ENCODE data around the gene IGFBPL1. TPM values are rescaled to one million over a fixed set of nuclear protein-coding genes. Genes with fewer than 3 reads are reported as not detected.

Gene IGFBPL1
- total and polyA plus RNA-seq, 2 of the 13 experiments (the other 11 are each of a cell fraction or from before 2014, with no cell fraction given) = 0.24 TPM; not detected in 1

DNA sequence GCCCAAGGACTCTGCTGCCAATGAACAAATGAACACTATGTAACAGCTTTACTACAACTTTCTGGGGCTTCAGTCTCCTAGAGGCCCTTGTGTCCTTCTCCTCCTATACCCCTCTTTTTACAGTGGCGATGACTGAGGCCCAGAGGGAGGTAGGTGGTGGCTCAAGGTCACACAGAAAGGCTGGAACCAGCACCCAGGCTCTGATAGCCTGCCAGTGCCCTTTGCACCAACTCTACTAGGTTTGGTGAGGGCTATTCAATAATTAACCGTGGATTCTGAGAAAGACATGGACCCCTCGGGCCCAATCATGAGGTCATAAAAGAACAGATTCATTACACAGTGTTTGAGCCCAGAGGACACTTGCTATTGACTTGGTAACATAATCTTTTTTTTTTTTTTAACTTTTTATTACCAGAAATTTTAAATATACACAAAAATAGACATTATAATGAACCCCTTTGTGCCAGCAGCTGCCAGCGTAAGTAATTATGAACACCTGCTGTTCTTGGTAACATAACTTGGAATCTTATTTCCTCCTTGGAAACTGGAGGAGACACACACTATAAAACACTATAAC lies 37.8 kb downstream of the IGFBPL1 start (continued):
- TF ChIP-seq ZFYVE20 (CRISPR knock-in tag; IDR thresholded peaks at IDR 0.05; ENCODE audit: borderline replicate concordance, low read depth) = no peak
- no peak for TF ChIP-seq KDM4B (CRISPR knock-in tag; IDR thresholded peaks at IDR 0.05)
- TF ChIP-seq SP2 (CRISPR knock-in tag; IDR thresholded peaks at IDR 0.05) = no peak
- TF ChIP-seq ZBTB7A (CRISPR knock-in tag; IDR thresholded peaks at IDR 0.05) = no peak
- TF ChIP-seq, protein P1, sequence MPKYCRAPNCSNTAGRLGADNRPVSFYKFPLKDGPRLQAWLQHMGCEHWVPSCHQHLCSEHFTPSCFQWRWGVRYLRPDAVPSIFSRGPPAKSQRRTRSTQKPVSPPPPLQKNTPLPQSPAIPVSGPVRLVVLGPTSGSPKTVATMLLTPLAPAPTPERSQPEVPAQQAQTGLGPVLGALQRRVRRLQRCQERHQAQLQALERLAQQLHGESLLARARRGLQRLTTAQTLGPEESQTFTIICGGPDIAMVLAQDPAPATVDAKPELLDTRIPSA (CRISPR knock-in tag; IDR thresholded peaks at IDR 0.05; ENCODE audit: borderline replicate concordance) = no peak
- TF ChIP-seq MAFK (conservative IDR thresholded peaks at IDR 0.05 in 1 of 2, IDR thresholded peaks at IDR 0.05 in 1 of 2; ENCODE audit: low read length in 2 of 2) = no peak
- peak; percentile 50; the same call in 1 of the 2 replicates for TF ChIP-seq ZBTB7B (CRISPR knock-in tag; IDR thresholded peaks at IDR 0.05)
- no peak for TF ChIP-seq ZNF761 (CRISPR knock-in tag; conservative IDR thresholded peaks at IDR 0.05)
- no peak for TF ChIP-seq CENPT (CRISPR knock-in tag; IDR thresholded peaks at IDR 0.05; ENCODE audit: low read depth)
- no peak for TF ChIP-seq TBP (CRISPR knock-in tag; IDR thresholded peaks at IDR 0.05)
- no peak for TF ChIP-seq ZNF124 (CRISPR knock-in tag; IDR thresholded peaks at IDR 0.05)
- no peak for TF ChIP-seq HMG20B (CRISPR knock-in tag; conservative IDR thresholded peaks at IDR 0.05)
- 0 out of 2 replicates have a peak, but pooled peaks have one; percentile 18 for TF ChIP-seq GZF1 (CRISPR knock-in tag; IDR thresholded peaks at IDR 0.05)
- TF ChIP-seq ZNF776 (CRISPR knock-in tag; IDR thresholded peaks at IDR 0.05) = no peak
- TF ChIP-seq, protein P2, sequence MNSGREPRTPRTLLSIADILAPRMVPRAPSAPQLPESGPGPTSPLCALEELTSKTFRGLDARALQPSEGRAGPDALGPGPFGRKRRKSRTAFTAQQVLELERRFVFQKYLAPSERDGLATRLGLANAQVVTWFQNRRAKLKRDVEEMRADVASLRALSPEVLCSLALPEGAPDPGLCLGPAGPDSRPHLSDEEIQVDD (CRISPR knock-in tag; IDR thresholded peaks at IDR 0.05; ENCODE audit: borderline replicate concordance) = no peak
- no peak for TF ChIP-seq ZNF816 (CRISPR knock-in tag; IDR thresholded peaks at IDR 0.05; ENCODE audit: borderline replicate concordance)
- TF ChIP-seq PHF20 (CRISPR knock-in tag; IDR thresholded peaks at IDR 0.05) = no peak
- TF ChIP-seq, protein P3, sequence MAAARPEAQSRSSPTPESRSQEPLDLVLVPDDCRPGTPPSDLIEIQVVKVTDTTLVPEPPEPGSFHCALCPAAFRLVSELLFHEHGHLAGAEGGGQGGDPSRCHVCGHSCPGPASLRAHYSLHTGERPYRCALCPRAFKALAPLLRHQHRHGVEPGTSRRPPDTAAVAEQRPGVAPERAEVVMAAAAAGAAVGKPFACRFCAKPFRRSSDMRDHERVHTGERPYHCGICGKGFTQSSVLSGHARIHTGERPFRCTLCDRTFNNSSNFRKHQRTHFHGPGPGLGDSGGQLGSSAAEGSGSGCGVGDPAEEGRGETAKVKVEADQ (CRISPR knock-in tag; IDR thresholded peaks at IDR 0.05; ENCODE audit: borderline replicate concordance) = no peak
- TF ChIP-seq SALL1 (CRISPR knock-in tag; IDR thresholded peaks at IDR 0.05) = peak; percentile 78
- no peak for TF ChIP-seq ZNF605 (CRISPR knock-in tag; IDR thresholded peaks at IDR 0.05)
- TF ChIP-seq PTBP1 (IDR thresholded peaks at IDR 0.05; ENCODE audit: low read depth, low read length, poor library complexity, severe bottlenecking) = no peak
- no peak for TF ChIP-seq IKZF1 (IDR thresholded peaks at IDR 0.05)
- 0 out of 2 replicates have a peak, but pooled peaks have one; percentile 26 for TF ChIP-seq KDM3A (CRISPR knock-in tag; IDR thresholded peaks at IDR 0.05; ENCODE audit: low read depth)
- TF ChIP-seq, protein P4, sequence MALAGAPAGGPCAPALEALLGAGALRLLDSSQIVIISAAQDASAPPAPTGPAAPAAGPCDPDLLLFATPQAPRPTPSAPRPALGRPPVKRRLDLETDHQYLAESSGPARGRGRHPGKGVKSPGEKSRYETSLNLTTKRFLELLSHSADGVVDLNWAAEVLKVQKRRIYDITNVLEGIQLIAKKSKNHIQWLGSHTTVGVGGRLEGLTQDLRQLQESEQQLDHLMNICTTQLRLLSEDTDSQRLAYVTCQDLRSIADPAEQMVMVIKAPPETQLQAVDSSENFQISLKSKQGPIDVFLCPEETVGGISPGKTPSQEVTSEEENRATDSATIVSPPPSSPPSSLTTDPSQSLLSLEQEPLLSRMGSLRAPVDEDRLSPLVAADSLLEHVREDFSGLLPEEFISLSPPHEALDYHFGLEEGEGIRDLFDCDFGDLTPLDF (CRISPR knock-in tag; IDR thresholded peaks at IDR 0.05) = no peak
- TF ChIP-seq ZBTB20 (CRISPR knock-in tag; IDR thresholded peaks at IDR 0.05; ENCODE audit: borderline replicate concordance, low read depth) = no peak
- no peak for TF ChIP-seq ZNF777 (CRISPR knock-in tag; IDR thresholded peaks at IDR 0.05)
- no peak for TF ChIP-seq ZNF562 (CRISPR knock-in tag; IDR thresholded peaks at IDR 0.05; ENCODE audit: borderline replicate concordance)

Measured in HepG2 (cell line).